GM18502 (cell line): ENCODE data around the gene C1QTNF8.
"Not testable (repeated sequence)": the region's sequence is repeated elsewhere in the genome, so short reads cannot be mapped to it uniquely, and the experiment has no call there.

ENCODE experiments used
- ATAC-seq: cut with Tn5 transposase; IDR thresholded peaks from one replicate; pipeline ENCODE4 v1.9.1; 2021; ENCODE audit warnings: mild to moderate bottlenecking; ENCODE audit not compliant: unreplicated experiment, poor library complexity

C1QTNF8 gene

DNA sequence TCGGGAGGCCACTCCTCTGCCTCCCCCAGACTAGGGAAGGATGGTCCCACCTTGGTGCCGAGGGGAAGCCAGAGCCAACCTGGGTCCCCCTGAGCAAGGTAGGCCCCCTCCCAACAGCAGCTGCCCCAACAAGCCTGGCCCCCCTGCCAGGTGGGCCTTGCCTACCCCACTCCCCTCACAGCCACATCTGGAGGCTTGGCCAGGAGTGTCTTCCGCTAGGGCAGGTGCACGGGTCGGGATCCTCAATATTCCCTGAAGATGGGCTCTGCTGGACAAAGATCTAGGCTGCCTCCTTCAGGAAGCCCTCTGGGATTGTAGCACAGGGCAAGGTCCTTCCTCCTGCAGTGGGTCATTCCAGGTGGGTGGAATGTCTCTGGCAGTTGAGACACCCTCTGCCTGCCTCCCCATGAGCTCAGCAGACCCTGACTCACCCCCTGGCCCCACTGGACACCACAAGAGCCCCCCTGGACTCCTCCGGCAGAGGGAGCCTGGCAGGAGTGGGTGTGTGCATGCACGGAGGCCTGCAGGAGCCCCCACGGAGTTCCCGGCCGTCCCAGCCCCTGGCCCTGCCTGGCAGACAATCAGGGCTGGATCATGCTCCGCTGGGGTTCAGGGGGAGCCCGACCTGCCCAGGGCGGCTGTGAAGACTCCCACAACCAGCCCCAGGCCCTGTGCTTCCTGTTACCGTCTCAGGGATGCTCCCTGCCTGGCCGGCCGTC lies 435 bp downstream of the C1QTNF8 start:
- ATAC-seq = no peak

DNA sequence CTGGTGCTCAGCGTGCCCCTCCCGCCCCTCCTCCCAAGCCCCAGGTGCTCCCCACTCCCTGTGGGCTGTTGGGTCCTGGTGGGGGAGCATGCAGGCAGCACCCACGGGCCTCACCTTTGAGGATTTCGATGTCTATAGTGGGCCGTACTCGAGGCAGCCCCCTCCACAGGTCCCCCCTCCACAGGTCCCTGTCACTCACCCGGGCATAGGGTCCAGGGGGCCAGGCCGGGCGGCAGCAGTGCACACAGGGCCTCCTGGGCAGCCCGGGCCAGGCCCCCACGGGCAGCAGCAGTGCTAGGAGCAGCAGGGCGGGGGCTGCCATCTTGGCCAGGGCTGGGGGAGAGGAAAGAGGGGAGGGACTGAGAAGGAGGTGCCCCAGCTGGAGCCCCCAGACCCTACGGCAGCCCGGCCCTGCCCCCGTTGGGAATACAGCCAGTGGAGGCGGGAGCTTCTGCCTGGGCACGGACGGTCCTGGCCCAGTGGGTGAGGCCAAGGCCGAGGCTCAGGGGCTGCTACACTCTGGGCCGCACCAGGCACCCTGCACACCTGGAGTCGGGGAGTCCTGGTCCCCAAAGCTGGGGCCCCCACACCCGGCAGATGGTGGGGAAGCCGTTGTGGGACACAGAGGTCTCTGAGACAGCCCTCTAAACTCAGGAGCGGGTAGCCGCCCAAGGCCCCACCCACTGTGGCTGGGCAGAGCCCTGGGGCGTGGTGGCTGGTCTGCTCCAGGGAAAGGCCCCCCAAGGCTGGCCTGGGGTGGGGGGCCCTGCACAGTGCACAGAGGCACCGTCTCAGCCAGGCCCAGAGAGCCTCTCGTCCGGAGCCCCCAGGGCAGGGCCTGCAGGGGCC lies 1.2 kb downstream of the C1QTNF8 start:
- ATAC-seq = no peak

DNA sequence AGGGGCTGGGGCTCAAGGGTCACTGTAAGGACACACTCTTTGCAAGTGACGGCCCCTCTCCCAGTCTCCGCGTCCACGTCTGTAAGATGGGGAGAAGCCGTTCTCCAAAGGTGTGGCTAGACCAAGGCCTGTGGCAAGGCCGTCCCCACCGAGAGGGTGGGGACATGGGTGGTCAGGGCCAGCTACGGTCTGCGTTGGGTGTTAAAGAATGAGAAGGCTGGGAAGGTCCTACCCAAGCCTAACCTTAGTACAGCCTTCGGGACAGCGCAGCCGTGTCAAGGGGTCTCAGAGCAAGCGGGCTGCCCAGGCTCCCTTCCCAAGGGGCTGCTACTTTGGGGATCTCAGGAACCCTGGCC lies 1.9 kb downstream of the C1QTNF8 start:
- ATAC-seq = no peak

DNA sequence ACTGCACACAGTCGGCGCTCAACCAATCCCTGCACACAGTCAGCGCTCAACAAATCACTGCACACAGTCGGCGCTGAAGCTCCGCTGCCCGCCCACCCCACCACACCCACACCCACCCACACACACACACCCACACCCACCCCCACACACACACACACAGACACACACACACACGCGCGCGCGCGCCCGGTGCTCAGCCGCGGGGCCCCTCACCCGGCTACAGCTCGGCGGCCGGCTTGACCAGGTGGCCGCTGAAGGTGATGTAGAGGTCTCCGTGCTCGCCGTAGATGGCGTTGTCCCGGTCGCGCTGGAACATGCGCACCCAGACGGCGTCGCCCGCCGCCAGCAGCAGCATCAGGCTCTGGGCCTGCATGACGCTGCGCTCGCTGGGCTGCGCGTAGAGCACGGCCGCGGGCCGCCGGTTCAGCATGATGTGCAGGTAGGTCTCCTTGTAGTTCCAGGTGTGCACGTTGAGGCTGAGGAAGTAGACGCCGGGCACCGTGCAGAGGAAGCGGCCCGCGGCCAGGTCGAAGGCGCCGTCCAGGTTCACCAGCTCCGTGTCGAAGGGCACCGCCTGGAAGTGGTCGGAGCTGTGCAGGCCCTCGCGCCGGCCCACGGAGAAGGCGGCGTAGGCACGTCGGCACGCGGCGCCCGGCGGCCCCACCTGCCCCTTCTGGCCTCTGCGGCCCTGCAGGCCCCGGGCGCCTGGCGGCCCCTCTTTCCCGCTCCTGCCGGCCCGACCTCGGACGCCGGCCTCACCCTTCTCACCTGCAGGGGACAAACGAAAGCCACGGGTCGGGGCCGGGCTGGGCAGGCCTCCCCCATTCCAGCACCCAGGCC lies 2.5 kb downstream of the C1QTNF8 start:
- ATAC-seq = no peak

DNA sequence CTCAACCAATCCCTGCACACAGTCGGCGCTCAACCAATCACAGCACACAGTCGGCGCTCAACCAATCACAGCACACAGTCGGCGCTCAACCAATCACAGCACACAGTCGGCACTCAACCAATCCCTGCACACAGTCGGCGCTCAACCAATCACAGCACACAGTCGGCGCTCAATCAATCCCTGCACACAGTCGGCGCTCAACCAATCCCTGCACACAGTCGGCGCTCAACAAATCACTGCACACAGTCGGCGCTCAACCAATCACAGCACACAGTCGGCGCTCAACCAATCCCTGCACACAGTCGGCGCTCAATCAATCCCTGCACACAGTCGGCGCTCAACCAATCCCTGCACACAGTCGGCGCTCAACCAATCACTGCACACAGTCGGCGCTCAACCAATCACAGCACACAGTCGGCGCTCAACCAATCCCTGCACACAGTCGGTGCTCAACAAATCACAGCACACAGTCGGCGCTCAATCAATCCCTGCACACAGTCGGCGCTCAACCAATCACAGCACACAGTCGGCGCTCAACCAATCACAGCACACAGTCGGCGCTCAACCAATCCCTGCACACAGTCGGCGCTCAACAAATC lies 3.3 kb downstream of the C1QTNF8 start:
- ATAC-seq = not testable (repeated sequence)

DNA sequence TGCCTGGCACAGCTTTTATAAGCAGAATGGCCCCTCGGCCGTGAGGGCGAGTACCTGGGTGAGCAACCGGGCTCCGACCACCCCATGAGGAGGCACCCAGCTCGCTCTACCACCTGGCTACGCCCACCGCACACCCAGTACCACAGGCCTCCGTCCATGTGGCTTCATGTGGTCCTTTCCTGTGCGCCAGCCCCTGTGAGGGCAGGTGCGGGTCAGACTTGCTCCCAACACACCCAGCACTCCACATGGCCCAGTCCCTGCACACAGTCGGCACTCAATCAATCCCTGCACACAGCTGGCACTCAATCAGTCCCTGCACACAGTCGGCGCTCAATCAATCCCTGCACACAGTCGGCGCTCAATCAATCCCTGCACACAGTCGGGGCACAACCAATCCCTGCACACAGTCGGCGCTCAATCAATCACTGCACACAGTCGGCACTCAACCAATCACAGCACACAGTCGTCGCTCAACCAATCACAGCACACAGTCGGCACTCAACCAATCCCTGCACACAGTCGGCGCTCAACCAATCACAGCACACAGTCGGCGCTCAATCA lies 4.0 kb downstream of the C1QTNF8 start:
- ATAC-seq = no peak

DNA sequence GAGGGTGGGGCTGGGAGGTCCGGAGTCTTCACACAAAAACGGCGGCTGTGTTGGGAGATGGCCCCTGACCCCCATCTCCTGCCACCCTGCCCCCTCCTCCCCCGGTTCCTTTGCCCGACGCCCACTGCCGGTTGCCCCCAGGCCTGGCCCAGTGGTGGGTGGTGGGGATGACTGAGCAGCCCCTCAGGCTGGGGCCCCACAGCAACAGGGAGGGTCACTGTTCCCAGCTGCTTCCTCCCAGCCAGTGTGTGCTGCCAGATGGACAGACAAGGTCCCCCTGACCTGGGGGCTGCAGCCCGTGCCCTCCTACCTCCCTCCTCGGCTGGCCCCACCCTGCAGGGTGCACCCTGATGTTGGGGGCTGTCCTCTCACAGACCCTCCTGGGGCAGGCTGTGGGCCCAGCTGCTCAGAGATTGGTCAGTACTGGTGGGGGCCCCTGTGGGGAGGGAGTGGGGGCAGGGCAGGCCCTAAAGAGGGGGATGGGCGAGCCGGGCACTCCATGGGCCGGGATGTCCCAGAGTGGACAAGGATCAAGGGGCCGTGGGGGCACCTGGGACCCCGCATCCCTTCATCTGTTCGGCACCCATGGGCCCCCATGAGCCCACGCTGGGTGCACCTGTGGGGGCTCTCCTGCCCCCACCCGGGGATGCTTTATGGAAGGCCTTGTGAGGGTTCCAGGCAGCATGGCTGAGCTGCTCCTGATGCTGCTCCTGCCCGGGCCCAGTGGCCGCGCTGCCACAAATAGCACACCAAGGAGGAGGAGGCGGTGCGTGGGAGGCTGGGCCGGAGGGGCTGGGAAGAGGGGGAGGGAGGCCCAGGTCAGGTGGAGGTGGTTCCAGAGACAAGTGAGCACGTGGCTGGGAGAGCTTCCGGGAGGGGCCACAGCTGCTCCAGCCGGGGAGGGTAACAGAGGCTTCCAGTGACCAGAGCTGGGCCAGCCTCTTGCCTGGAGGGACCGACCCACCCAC lies 5.1 kb downstream of the C1QTNF8 start:
- no peak for ATAC-seq

DNA sequence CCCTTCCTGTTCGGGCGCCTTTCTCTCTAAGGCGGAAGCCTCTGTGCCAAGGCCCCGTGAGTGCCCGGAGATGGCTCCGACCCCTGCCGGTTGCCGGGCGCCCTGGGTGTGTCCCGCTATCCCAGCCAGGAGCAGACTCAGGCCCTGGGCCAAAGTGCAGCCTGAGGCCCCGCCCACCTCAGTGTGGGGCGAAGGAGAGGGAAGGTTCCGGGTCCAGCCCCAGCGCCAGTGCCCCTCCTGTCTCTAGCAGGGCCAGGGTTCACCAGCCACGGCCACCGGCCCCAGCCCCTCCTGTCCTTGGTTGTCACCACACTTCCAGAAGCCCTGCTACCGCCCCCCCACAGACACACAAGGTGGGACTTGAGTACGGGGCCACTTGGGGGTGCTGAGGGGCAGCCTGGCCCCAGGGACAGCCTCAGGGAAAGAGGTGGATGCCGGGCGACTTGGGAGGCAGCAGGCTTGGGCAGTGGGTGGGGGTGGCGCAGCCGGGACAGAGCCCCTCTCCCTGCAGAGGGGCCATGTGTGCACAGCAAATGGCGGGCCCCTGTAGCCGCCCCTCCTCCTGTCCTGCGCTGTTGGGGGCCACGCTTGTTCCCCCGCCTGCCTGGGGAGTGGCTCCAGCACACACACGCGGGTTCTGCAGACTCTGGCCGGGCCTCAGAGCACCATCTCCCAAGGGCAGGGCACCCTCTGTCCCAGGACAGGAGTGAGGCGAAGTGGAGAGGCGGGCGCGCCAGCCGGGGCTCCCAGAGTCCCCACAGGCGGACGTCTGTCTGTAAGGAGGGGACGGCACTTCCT lies 6.0 kb downstream of the C1QTNF8 start:
- no peak for ATAC-seq

DNA sequence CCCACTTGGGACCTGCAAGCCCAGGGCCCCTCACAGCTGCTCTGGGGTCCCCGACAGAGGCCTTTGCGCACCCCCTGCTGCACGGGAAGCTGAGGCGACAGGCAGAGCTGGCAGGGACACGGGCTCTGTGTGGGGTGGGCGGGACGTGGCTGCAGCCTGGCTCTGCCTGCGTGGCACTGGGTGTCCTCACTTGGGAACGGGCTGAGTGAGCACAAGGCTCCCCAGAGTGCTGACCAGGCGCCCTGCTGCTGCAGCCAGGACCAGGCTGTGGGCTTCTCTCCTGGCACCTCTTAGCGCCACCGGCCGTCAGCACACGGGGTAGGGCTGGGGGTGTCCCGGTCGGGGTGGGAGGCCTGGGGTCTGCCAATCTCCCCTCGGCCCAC lies 6.6 kb downstream of the C1QTNF8 start:
- ATAC-seq = no peak

DNA sequence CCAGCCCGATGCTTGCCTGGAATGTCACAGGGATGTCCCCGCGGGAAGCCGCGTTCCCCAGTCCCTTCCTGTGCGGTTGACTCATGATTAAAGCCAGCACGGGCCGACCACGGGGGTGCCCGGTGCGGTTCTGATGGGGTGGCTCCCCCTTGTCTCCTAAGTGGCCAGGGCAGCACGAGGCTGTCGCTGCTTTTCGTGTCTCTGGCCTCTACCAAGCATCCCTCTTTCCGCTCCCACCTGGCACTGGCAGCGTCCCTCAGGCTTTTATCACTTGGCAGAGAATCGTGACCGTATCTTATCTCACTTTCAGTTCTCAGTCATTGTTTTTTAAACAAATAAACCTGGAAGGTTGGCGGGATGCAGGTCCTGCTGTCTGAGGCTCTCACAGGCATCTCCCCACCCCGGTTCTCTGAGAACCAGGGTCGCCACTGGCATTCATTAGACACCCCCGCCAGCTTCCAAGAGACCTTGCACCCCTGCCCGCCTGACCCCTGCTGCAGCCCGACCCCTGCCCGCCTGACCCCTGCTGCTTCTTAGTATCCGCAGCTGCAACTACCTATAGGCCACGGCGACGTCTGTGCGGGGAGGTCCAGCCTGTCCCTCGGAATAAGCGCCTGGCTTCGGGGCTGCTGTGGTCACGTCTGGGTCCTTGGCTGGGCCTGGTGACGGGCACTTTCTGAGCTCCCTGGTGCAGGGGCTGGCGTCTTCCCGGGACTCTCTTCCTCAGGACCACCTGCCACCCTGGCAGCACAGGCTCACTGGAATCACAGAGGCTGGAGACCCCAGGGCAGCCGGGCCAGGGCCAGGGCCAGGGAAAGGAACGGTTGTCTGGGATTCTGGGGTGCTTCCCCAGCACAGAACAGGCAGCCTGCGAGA lies 7.5 kb downstream of the C1QTNF8 start:
- no peak for ATAC-seq

DNA sequence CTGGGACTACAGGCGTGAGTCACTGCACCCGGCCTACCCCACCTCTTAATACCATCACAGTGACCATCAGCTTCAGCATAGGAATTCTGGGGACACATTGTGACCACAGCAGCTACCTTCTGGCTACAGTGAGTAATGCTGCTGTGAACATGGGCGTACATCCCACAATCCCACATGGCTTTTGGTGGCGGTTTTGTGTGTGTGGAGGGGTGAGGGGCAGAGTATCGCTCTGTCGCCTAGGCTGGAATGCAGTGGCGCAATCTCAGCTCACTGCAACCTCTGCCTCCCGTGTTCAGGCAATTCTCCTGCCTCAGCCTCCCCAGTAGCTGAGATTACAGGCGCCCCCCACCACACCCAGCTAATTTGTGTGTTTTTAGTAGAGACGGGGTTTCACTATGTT lies 9.6 kb downstream of the C1QTNF8 start:
- not testable (repeated sequence) for ATAC-seq

DNA sequence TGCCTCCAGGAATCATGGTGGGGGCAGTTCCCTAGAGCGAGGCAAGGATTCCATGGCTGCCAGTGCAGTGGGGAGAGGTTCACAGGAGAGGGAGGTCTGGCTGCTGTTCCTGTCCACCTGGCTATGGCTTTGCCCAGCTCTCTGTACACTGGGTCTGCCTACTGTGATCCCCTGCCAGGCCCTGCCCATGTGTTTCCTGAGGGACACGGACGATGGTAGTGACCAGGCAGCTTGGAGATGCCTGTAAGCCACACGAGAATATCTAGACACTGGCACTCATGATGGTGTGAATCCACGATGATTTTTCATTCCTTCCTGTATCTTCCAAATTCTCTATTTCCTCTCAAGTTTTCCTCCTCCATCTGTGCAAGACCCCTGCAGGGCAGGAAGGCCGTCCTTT lies 11.1 kb downstream of the C1QTNF8 start:
- no peak for ATAC-seq

DNA sequence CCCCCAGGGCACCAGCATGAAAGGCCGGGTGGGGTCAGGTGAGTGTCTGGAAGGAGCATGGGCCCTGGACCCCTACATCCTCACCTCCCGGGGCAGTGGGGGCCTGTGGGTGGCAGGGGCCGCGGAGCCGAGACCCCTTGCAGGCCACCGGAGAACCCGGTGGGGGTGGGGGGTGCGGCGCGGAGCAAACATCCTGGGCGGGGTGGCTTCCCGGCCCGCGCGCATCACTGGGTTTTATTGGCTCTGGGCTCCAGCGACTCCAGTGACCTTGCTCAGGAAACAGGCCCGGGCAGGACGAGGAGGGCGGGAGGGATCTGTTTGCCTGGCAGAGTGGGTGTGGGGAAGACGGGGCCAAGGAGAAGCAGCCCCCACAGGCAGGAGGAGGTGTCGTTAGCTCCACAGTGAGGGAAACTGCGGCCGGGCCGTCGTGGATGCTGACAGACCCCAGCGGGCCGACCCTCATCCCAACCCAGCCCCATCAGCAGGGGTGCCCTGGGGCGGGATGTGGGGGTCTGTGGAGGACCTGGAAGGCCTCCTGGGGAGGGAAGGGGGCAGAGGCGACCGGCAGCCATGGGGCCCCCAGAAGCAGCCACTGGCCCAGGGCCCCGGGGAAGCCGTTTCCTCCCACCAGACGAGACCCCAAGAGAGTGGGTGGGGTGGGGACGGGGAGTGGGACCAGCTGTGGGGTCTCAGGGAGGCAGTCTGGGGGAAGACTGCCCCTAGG lies 12.9 kb downstream of the C1QTNF8 start:
- no peak for ATAC-seq

DNA sequence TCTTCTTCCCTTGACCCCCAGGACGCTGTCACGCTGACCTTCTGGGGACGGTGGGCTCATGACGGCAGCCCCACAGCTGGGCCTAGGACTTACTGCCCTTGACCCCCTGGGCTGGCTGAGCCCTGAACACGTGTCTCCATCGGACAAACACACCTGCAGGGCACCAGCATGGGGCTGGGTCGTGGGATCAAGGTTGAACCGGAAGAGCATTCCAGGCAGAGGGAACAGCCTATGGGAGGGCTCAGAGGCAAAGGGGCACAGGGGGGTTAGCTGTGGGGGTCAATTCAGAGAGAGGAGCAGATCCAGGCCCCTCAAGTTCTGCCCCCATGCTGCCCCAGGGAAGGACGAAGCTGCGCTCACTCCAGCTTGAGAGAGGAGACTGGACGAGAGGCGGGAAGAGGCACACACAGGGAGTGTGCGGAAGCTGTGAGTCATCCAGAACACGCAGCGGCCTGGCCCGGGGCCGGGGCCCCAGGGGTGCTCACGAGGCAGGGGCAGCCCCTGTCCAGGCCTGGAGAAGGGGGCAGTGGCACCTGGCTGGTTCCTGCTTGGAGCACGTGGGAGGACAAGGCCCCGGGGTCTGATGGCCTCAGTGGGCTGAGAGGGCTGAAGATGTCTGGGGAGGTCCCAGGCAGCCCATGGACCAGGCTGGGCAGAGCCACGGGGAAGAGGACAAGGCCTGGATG lies 13.6 kb downstream of the C1QTNF8 start:
- ATAC-seq = no peak

DNA sequence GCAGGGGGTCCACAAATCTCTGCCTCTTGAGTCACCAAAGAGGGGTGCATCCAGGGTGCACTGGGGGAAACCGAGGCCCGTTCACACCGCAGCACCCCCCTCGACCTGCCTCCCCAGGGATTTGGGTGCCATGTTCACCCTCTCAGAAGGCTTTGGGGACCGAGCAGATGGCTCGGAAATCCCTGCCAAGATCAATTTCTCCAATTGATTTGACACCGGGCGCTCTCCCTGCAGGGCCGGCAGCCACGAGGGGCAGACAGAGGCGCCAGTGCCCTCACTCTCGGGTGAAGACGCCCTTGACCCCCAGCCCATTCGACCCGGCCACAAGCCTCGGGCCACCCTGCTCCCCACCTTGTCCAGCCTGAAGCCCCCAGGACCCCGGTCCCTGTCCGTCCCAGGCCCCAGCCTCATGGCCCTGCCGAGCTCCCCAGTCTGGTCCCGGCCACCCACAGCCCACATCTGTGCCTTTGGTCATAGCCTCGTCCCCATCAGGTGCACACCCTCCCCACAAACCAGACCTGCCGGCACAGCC lies 14.2 kb downstream of the C1QTNF8 start:
- no peak for ATAC-seq
